ENCODE measurements around the gene SRP9.
"Not testable (repeated sequence)": the region's sequence is repeated elsewhere in the genome, so short reads cannot be mapped to it uniquely, and the experiment has no call there.

The SRP9 gene

GRCh38 chr1:225814381-225814780 is 36.8 kb downstream of the SRP9 start:
- no peak for DNase-seq (ENCODE audit: low read depth in 2 of 3, low spot score in 2 of 3)

GRCh38 chr1:225815090-225815489 is 37.5 kb downstream of the SRP9 start:
- DNase-seq (ENCODE audit: low read depth in 2 of 3, low spot score in 2 of 3) = not testable (repeated sequence)

- DNase-seq (ENCODE audit: low read depth in 2 of 3, low spot score in 2 of 3) = no peak
These were observed 38.0 kb downstream of the SRP9 start for GRCh38 chr1:225815526-225816178.

- DNase-seq (ENCODE audit: low read depth in 2 of 3, low spot score in 2 of 3) = no peak
These were observed 39.3 kb downstream of the SRP9 start for GRCh38 chr1:225816643-225817538.

- DNase-seq (ENCODE audit: low read depth in 2 of 3, low spot score in 2 of 3) = no peak
These were observed 40.0 kb downstream of the SRP9 start for GRCh38 chr1:225817611-225818061.

GRCh38 chr1:225818229-225818628 is 40.6 kb downstream of the SRP9 start:
- DNase-seq (ENCODE audit: low read depth in 2 of 3, low spot score in 2 of 3) = no peak

GRCh38 chr1:225819346-225820192 is 41.9 kb downstream of the SRP9 start:
- no peak for DNase-seq (ENCODE audit: low read depth in 2 of 3, low spot score in 2 of 3)

- no peak for DNase-seq (ENCODE audit: low read depth in 2 of 3, low spot score in 2 of 3)
These were observed 43.0 kb downstream of the SRP9 start for GRCh38 chr1:225820522-225821120.

GRCh38 chr1:225822655-225823403 is 45.2 kb downstream of the SRP9 start:
- DNase-seq (ENCODE audit: low read depth in 2 of 3, low spot score in 2 of 3) = no peak

GRCh38 chr1:225823811-225824261 is 46.2 kb downstream of the SRP9 start:
- DNase-seq (ENCODE audit: low read depth in 2 of 3, low spot score in 2 of 3) = no peak

- DNase-seq (ENCODE audit: low read depth in 2 of 3, low spot score in 2 of 3) = no peak
These were observed 46.9 kb downstream of the SRP9 start for GRCh38 chr1:225824533-225824941.

- DNase-seq (ENCODE audit: low read depth in 2 of 3, low spot score in 2 of 3) = no peak
These were observed 47.5 kb downstream of the SRP9 start for GRCh38 chr1:225825078-225825477.

GRCh38 chr1:225825607-225826007 is 48.0 kb downstream of the SRP9 start:
- DNase-seq (ENCODE audit: low read depth in 2 of 3, low spot score in 2 of 3) = no peak

GRCh38 chr1:225827076-225827475 is 49.5 kb downstream of the SRP9 start:
- no peak for DNase-seq (ENCODE audit: low read depth in 2 of 3, low spot score in 2 of 3)

- no peak for DNase-seq (ENCODE audit: low read depth in 2 of 3, low spot score in 2 of 3)
These were observed 51.2 kb downstream of the SRP9 start for GRCh38 chr1:225828706-225829345.

GRCh38 chr1:225830841-225831240 is 53.2 kb downstream of the SRP9 start:
- DNase-seq (ENCODE audit: low read depth in 2 of 3, low spot score in 2 of 3) = no peak

GRCh38 chr1:225834417-225835329 is 57.0 kb downstream of the SRP9 start:
- DNase-seq (ENCODE audit: low read depth in 2 of 3, low spot score in 2 of 3) = no peak

GRCh38 chr1:225835856-225836255 is 58.2 kb downstream of the SRP9 start:
- no peak for DNase-seq (ENCODE audit: low read depth in 2 of 3, low spot score in 2 of 3)

GRCh38 chr1:225836296-225836695 is 58.7 kb downstream of the SRP9 start:
- not testable (repeated sequence) for DNase-seq (ENCODE audit: low read depth in 2 of 3, low spot score in 2 of 3)

Data from activated CD8-positive, alpha-beta memory T cell treated with anti-CD3 and anti-CD28 coated beads for 48 hours (primary cell).